Measurements from ENCODE around the gene KCNG2. TPM values are rescaled to one million over a fixed set of nuclear protein-coding genes. Genes with fewer than 3 reads are reported as not detected.

KCNG2 gene
- total and polyA plus RNA-seq, 2 donors (not counting 1 experiment from before 2014, with no cell fraction given): not detected

DNA sequence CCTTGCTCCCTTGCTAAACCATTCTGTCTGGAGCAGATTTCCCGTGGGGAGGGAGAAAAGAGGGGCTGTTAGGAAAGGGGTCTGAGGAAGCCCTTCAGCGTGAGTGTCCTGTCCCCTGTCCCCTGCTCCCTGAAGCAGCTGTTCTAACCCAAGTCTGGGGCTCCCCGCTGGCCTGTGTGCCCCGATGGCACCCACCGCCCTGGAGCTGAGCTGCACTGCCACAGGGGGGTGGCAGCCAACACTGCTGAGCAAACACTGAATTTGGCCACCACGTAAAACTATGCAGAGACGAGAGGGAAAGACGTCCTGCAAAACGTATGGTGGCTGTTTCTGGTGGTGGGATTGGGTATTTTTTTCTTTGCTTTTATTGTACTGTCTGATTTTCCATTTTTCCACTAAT, 17.9 kb downstream of the KCNG2 start:
- Mint-ChIP-seq H3K4me3 (no peak overlapping the region), H3K27me3 (no peaks in the 10 kb centered on the region), H3K4me1 (peaks cover 43% of the 10 kb centered on the region), H3K27ac (no peak overlapping the region), H3K9me3 (ENCODE audit: insufficient read depth) (no peaks in the 10 kb centered on the region)
- Histone ChIP-seq H3K4me3 (ENCODE audit: control extremely low read depth in 1 of 5, extremely low read depth in 1 of 5, insufficient read depth in 1 of 5, low read depth in 2 of 5, low read length in 4 of 5) (no peak overlapping the region), H3K36me3 (replicated peaks in 1 of 2; ENCODE audit: control extremely low read depth in 1 of 2, control insufficient read depth in 1 of 2, extremely low read depth in 1 of 2, insufficient read depth in 2 of 2, low read length in 1 of 2) (no peaks in the 10 kb centered on the region), H3K79me2 (ENCODE audit: control insufficient read depth, insufficient read depth, low read length) (no peaks in the 10 kb centered on the region), H2AFZ (ENCODE audit: insufficient read depth, low read depth, low read length, poor library complexity, severe bottlenecking) (no peak overlapping the region), H4K20me1 (ENCODE audit: control insufficient read depth, insufficient read depth, low read length, poor library complexity, severe bottlenecking) (no peaks in the 10 kb centered on the region), H3K9ac (ENCODE audit: low read length) (no peak overlapping the region), H3K4me1 (ENCODE audit: control insufficient read depth in 2 of 2, insufficient read depth in 2 of 2, low read length in 2 of 2) (peaks cover 35 to 37% of the 10 kb centered on the region in 2 donors), H3K27ac (ENCODE audit: low read length in 2 of 2) (no peak overlapping the region), H3K4me2 (replicated peaks; ENCODE audit: low read depth, low read length, poor library complexity, severe bottlenecking) (no peak overlapping the region), H3K9me3 (ENCODE audit: control extremely low read depth in 1 of 3, control insufficient read depth in 2 of 3, insufficient read depth in 1 of 3, low read length in 2 of 3) (peaks cover 0 to 15% (median 0%) of the 10 kb centered on the region in 3 donors), H3K27me3 (replicated peaks in 1 of 4; ENCODE audit: control extremely low read depth in 1 of 4, control insufficient read depth in 3 of 4, insufficient read depth in 4 of 4, low read length in 3 of 4) (peaks cover 0 to 2% (median 0%) of the 10 kb centered on the region in 4 experiments)
- intact Hi-C loops (cut with micrococcal nuclease): no loop called here
- CTCF ChIA-PET: no interaction called here
- TF ChIP-seq, protein P1, sequence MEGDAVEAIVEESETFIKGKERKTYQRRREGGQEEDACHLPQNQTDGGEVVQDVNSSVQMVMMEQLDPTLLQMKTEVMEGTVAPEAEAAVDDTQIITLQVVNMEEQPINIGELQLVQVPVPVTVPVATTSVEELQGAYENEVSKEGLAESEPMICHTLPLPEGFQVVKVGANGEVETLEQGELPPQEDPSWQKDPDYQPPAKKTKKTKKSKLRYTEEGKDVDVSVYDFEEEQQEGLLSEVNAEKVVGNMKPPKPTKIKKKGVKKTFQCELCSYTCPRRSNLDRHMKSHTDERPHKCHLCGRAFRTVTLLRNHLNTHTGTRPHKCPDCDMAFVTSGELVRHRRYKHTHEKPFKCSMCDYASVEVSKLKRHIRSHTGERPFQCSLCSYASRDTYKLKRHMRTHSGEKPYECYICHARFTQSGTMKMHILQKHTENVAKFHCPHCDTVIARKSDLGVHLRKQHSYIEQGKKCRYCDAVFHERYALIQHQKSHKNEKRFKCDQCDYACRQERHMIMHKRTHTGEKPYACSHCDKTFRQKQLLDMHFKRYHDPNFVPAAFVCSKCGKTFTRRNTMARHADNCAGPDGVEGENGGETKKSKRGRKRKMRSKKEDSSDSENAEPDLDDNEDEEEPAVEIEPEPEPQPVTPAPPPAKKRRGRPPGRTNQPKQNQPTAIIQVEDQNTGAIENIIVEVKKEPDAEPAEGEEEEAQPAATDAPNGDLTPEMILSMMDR (IDR thresholded peaks at IDR 0.05): no peak
- TF ChIP-seq EZH2 (IDR thresholded peaks at IDR 0.05; ENCODE audit: borderline replicate concordance, insufficient read depth, low read depth, low read length, poor library complexity, severe bottlenecking): no peak
- ATAC-seq (ENCODE audit: low read depth) (no peak), DNase-seq (no peak)
- POLR2A ChIA-PET: no interaction called here
- 88% methylated on average over 5 of the region's 9 CpGs for WGBS (ENCODE audit: insufficient coverage)

DNA sequence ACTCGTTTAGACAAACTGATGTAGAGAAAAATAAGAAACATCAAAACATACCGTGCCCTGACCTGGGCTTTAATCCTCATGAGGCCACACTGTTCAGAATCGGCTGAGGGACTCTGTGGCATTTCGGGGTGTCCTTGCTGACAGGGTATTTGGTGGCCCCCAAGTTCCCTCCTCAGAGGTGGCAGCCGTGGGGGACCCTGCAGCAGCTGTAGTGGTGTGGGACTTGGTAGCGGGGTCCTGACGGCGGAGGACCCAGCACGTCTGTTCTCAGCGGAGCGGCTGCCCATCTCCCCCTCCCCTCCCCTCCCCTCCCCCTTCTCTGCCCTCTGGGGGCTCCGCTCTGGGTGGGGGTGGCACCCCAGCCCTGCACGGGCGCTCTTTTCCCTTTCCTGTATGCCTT, 18.4 kb downstream of the KCNG2 start:
- WGBS (ENCODE audit: insufficient coverage): 96% methylated on average over 3 of the region's 14 CpGs
- intact Hi-C loops (cut with micrococcal nuclease): no loop called here

More for the DNA sequence above, 18.4 kb downstream of the KCNG2 start:
- no peaks in the 10 kb centered on the region for H3K79me2 ChIP-seq (ENCODE audit: control insufficient read depth, insufficient read depth, low read length)
- ChIA-PET CTCF (no interaction called here), POLR2A (no interaction called here)
- no peak overlapping the region for H3K4me3 ChIP-seq (ENCODE audit: control extremely low read depth in 1 of 5, extremely low read depth in 1 of 5, insufficient read depth in 1 of 5, low read depth in 2 of 5, low read length in 4 of 5)
- Mint-ChIP-seq H3K27ac (no peak overlapping the region), H3K4me1 (peaks cover 47% of the 10 kb centered on the region), H3K4me3 (no peak overlapping the region), H3K9me3 (ENCODE audit: insufficient read depth) (no peaks in the 10 kb centered on the region), H3K27me3 (no peaks in the 10 kb centered on the region)
- no peak overlapping the region for H3K9ac ChIP-seq (ENCODE audit: low read length)
- TF ChIP-seq EZH2 (IDR thresholded peaks at IDR 0.05; ENCODE audit: borderline replicate concordance, insufficient read depth, low read depth, low read length, poor library complexity, severe bottlenecking): no peak
- TF ChIP-seq, protein P1 (IDR thresholded peaks at IDR 0.05): no peak
- H4K20me1 ChIP-seq (ENCODE audit: control insufficient read depth, insufficient read depth, low read length, poor library complexity, severe bottlenecking): no peaks in the 10 kb centered on the region
- peaks cover 38 to 41% of the 10 kb centered on the region in 2 donors for H3K4me1 ChIP-seq (ENCODE audit: control insufficient read depth in 2 of 2, insufficient read depth in 2 of 2, low read length in 2 of 2)
- H3K4me2 ChIP-seq (replicated peaks; ENCODE audit: low read depth, low read length, poor library complexity, severe bottlenecking): no peak overlapping the region
- no peak overlapping the region for H3K27ac ChIP-seq (ENCODE audit: low read length in 2 of 2)
- H3K9me3 ChIP-seq (ENCODE audit: control extremely low read depth in 1 of 3, control insufficient read depth in 2 of 3, insufficient read depth in 1 of 3, low read length in 2 of 3): peaks cover 0 to 15% (median 0%) of the 10 kb centered on the region in 3 donors
- no peak for ATAC-seq (ENCODE audit: low read depth)
- H3K27me3 ChIP-seq (replicated peaks in 1 of 4; ENCODE audit: control extremely low read depth in 1 of 4, control insufficient read depth in 3 of 4, insufficient read depth in 4 of 4, low read length in 3 of 4): no peaks in the 10 kb centered on the region
- no peak overlapping the region for H2AFZ ChIP-seq (ENCODE audit: insufficient read depth, low read depth, low read length, poor library complexity, severe bottlenecking)
- H3K36me3 ChIP-seq (replicated peaks in 1 of 2; ENCODE audit: control extremely low read depth in 1 of 2, control insufficient read depth in 1 of 2, extremely low read depth in 1 of 2, insufficient read depth in 2 of 2, low read length in 1 of 2): no peaks in the 10 kb centered on the region
- no peak for DNase-seq
